T-helper 2 cell treated with Interferon-gamma antibody and Interleukin-4, amounts not matched to agents 5 μg/mL and 100 μg/mL, for 36 hours (primary cell): ENCODE results near the gene FCRL2.

Experiments used
- DNase-seq: peaks from one replicate; pipeline ENCODE4 v3.0.0; 2021; ENCODE audit warnings: low spot score
- H3K27ac Mint-ChIP-seq: one replicate; pipeline ENCODE4 v1.8.0; 2021; ENCODE audit warnings: mild to moderate bottlenecking, mixed read lengths
- H3K27me3 Mint-ChIP-seq: one replicate; pipeline ENCODE4 v1.8.0; 2021; ENCODE audit warnings: low read depth, mixed read lengths
- H3K36me3 Mint-ChIP-seq: one replicate; pipeline ENCODE4 v1.8.0; 2021; ENCODE audit warnings: low read depth, mixed read lengths
- H3K4me1 Mint-ChIP-seq: one replicate; pipeline ENCODE4 v1.8.0; 2021; ENCODE audit warnings: low read depth, mixed read lengths
- H3K4me3 Mint-ChIP-seq: one replicate; pipeline ENCODE4 v1.8.0; 2022; ENCODE audit warnings: mild to moderate bottlenecking, moderate library complexity, mixed read lengths
- H3K9me3 Mint-ChIP-seq: one replicate; pipeline ENCODE4 v1.8.0; 2021; ENCODE audit warnings: mixed read lengths

Gene FCRL2, protein sequence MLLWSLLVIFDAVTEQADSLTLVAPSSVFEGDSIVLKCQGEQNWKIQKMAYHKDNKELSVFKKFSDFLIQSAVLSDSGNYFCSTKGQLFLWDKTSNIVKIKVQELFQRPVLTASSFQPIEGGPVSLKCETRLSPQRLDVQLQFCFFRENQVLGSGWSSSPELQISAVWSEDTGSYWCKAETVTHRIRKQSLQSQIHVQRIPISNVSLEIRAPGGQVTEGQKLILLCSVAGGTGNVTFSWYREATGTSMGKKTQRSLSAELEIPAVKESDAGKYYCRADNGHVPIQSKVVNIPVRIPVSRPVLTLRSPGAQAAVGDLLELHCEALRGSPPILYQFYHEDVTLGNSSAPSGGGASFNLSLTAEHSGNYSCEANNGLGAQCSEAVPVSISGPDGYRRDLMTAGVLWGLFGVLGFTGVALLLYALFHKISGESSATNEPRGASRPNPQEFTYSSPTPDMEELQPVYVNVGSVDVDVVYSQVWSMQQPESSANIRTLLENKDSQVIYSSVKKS

DNA sequence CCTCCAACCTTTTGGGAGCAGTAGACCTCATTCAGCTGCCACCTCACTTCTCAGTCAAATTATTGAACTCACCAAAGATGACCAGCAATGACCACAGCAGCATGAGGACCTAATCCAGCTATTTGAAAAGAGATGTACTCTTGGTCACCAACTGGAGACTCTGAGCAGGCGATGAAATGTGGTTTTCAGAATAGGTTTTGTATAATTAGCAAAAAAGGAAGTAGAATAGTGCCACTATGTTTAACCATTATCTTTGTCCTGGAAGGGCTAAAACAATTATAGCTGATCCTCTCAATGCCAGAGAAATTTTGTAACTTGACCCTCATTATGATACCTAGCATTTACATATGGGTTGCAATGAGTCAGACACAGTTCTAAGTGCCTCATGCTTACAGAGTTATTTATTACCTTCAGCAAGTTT lies at the start of gene FCRL2:
FCRL2 (minus strand) TSS at position 162 of the 421 bp plus-strand sequence; CDS start at position 103, 59 bp downstream.
- DNase-seq = no peak
- Mint-ChIP-seq H3K9me3 (no peaks in the 10 kb centered on the region), H3K27me3 (peaks cover 6% of the 10 kb centered on the region), H3K4me3 (no peak within 1 kb of the TSS), H3K36me3 (no peaks in the 10 kb centered on the region), H3K27ac (no peak within 1 kb of the TSS), H3K4me1 (no peaks in the 10 kb centered on the region)

- no peak for DNase-seq
- Mint-ChIP-seq H3K4me1 (no peaks in the 10 kb centered on the region), H3K27ac (no peak overlapping the region), H3K36me3 (no peaks in the 10 kb centered on the region), H3K27me3 (peaks cover 2% of the 10 kb centered on the region), H3K4me3 (no peak overlapping the region), H3K9me3 (no peaks in the 10 kb centered on the region)
These were observed 43.4 kb upstream of the FCRL2 start for GRCh38 chr1:157820299-157820698.

GRCh38 chr1:157819896-157820295 lies 43.0 kb upstream of the FCRL2 start, which contains the start of gene FCRL1:
FCRL1 (minus strand) TSS chr1:157820120; CDS start chr1:157820037, 83 bp downstream.
- Mint-ChIP-seq H3K27me3 (peaks cover 2% of the 10 kb centered on the region), H3K4me3 (no peak within 1 kb of the TSS), H3K4me1 (no peaks in the 10 kb centered on the region), H3K36me3 (no peaks in the 10 kb centered on the region), H3K9me3 (no peaks in the 10 kb centered on the region), H3K27ac (no peak within 1 kb of the TSS)
- DNase-seq = no peak

- Mint-ChIP-seq H3K4me1 (no peaks in the 10 kb centered on the region), H3K36me3 (no peaks in the 10 kb centered on the region), H3K4me3 (no peak overlapping the region), H3K9me3 (peaks cover 5% of the 10 kb centered on the region), H3K27ac (no peak overlapping the region), H3K27me3 (peaks cover 2% of the 10 kb centered on the region)
- DNase-seq = no peak
These were observed 42.3 kb upstream of the FCRL2 start for GRCh38 chr1:157819215-157819614.

DNA sequence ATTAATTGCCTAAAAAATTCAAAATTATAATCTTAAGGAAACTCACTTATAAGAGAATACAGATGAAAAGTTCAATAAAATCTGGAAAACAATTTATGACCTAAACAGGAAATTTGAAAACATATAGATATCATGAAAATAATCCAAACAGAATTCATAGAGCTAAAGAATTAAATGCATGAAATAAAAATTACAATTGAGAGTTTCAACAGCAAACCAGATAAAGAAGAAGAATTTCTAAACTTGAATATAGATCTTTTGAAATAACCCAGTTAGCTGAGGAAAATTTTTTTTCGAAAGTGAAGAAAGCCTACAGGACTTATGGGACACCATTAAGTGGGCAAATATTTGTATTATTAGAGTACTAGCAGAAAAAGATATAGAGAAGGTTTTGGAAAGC lies 36.3 kb upstream of the FCRL2 start:
- DNase-seq = no peak
- no peak overlapping the region for H3K27ac Mint-ChIP-seq
- H3K4me3 Mint-ChIP-seq = no peak overlapping the region
- H3K4me1 Mint-ChIP-seq = no peaks in the 10 kb centered on the region
- peaks cover 21% of the 10 kb centered on the region for H3K9me3 Mint-ChIP-seq
- H3K36me3 Mint-ChIP-seq = no peaks in the 10 kb centered on the region
- H3K27me3 Mint-ChIP-seq = no peaks in the 10 kb centered on the region

- no peak overlapping the region for H3K4me3 Mint-ChIP-seq
These were observed 29.7 kb upstream of the FCRL2 start for GRCh38 chr1:157806431-157807149.

DNA sequence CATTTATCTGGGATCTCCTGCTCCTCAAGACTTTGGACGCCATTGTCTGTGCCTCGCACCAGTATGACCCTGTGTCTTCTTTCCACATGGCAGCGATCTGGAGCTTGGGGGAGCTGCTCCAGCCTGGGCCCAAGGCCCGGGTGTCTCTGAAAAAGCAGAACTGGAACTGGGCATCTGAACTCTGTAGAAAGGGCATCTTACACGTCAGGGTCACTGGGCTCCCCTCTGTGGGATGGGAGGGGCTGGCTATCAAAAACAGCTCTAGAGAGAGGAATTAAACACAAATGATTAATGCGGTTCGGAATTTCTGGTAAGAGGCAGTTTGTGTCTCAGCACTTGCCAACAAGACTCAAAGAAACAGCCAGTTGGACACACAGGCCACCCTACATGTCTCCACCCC lies 26.9 kb upstream of the FCRL2 start:
- Mint-ChIP-seq H3K27me3 (no peaks in the 10 kb centered on the region), H3K4me3 (no peak overlapping the region), H3K36me3 (no peaks in the 10 kb centered on the region), H3K9me3 (no peaks in the 10 kb centered on the region), H3K27ac (no peak overlapping the region), H3K4me1 (no peaks in the 10 kb centered on the region)
- DNase-seq = no peak

More at GRCh38 chr1:157806431-157807149, 29.7 kb upstream of the FCRL2 start:
- no peak for DNase-seq
- Mint-ChIP-seq H3K27me3 (no peaks in the 10 kb centered on the region), H3K4me1 (no peaks in the 10 kb centered on the region), H3K27ac (no peak overlapping the region), H3K9me3 (no peaks in the 10 kb centered on the region), H3K36me3 (no peaks in the 10 kb centered on the region)

- Mint-ChIP-seq H3K4me1 (no peaks in the 10 kb centered on the region), H3K9me3 (no peaks in the 10 kb centered on the region), H3K27ac (no peak overlapping the region), H3K36me3 (no peaks in the 10 kb centered on the region), H3K27me3 (no peaks in the 10 kb centered on the region), H3K4me3 (no peak overlapping the region)
- no peak for DNase-seq
These were observed 23.1 kb upstream of the FCRL2 start for GRCh38 chr1:157799996-157800395.

- no peaks in the 10 kb centered on the region for H3K4me1 Mint-ChIP-seq
- H3K36me3 Mint-ChIP-seq = no peaks in the 10 kb centered on the region
- no peak for DNase-seq
- no peak overlapping the region for H3K4me3 Mint-ChIP-seq
- no peak overlapping the region for H3K27ac Mint-ChIP-seq
- no peaks in the 10 kb centered on the region for H3K27me3 Mint-ChIP-seq
- peaks cover 10% of the 10 kb centered on the region for H3K9me3 Mint-ChIP-seq
These were observed 21.3 kb upstream of the FCRL2 start for GRCh38 chr1:157798211-157798610.

- no peaks in the 10 kb centered on the region for H3K36me3 Mint-ChIP-seq
- H3K27ac Mint-ChIP-seq = no peak overlapping the region
- no peak overlapping the region for H3K4me3 Mint-ChIP-seq
- no peaks in the 10 kb centered on the region for H3K27me3 Mint-ChIP-seq
- peaks cover 3% of the 10 kb centered on the region for H3K9me3 Mint-ChIP-seq
- no peaks in the 10 kb centered on the region for H3K4me1 Mint-ChIP-seq
- no peak for DNase-seq
These were observed 8.3 kb upstream of the FCRL2 start for GRCh38 chr1:157785248-157785647.

GRCh38 chr1:157784801-157785200 lies 7.9 kb upstream of the FCRL2 start:
- no peak for DNase-seq
- H3K9me3 Mint-ChIP-seq = no peaks in the 10 kb centered on the region
- H3K4me1 Mint-ChIP-seq = no peaks in the 10 kb centered on the region
- H3K36me3 Mint-ChIP-seq = no peaks in the 10 kb centered on the region
- no peak overlapping the region for H3K4me3 Mint-ChIP-seq
- H3K27me3 Mint-ChIP-seq = no peaks in the 10 kb centered on the region
- no peak overlapping the region for H3K27ac Mint-ChIP-seq

DNA sequence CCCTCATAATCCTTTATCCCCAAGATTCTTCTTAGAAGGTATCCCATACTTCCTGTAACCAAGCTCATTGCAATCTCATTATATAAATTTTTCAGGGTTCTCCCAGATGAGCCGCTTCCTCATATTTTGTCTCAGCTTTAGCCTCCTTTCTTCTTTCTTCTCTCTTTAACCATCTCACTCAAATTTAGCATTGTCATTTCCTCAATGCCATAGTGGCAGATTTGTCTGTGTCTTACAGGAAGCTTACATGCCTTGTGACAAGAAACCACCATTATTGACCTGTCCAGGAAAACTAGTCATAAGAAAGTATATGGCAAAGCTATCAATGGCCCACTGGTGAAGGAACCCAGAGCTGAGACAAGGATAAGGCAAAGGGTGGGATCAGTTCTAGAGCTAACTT lies 6.0 kb upstream of the FCRL2 start:
- no peaks in the 10 kb centered on the region for H3K4me1 Mint-ChIP-seq
- no peak overlapping the region for H3K27ac Mint-ChIP-seq
- no peak for DNase-seq
- H3K9me3 Mint-ChIP-seq = no peaks in the 10 kb centered on the region
- H3K27me3 Mint-ChIP-seq = no peaks in the 10 kb centered on the region
- H3K36me3 Mint-ChIP-seq = no peaks in the 10 kb centered on the region
- no peak overlapping the region for H3K4me3 Mint-ChIP-seq

- Mint-ChIP-seq H3K27ac (no peak overlapping the region), H3K9me3 (no peaks in the 10 kb centered on the region)
These were observed 4.1 kb upstream of the FCRL2 start for GRCh38 chr1:157781048-157781447.

More at GRCh38 chr1:157781048-157781447, 4.1 kb upstream of the FCRL2 start:
- Mint-ChIP-seq H3K36me3 (no peaks in the 10 kb centered on the region), H3K27me3 (no peaks in the 10 kb centered on the region), H3K4me3 (no peak overlapping the region), H3K4me1 (no peaks in the 10 kb centered on the region)
- DNase-seq = no peak
